SU-DHL-6 (cell line): ENCODE data around the gene FOXN3.

Experiments
- EZH2phosphoT487 ChIP-seq: fragments of 200-600 bp; sonication (generic), shearing (Covaris generic); conservative IDR thresholded peaks from 2 replicates; pipeline ENCODE4 v1.6.1; 2018; ENCODE audit warnings: mild to moderate bottlenecking, antibody characterized with exemption, low read length, moderate library complexity, mixed read lengths
- TF ChIP-seq, protein P1 (sequence below): fragments of 200-600 bp; sonication (generic); IDR thresholded peaks from one replicate; pipeline ENCODE4 v1.5.1; 2017; ENCODE audit warnings: antibody characterized with exemption, mild to moderate bottlenecking, low read length, moderate library complexity; ENCODE audit not compliant: insufficient read depth, poor library complexity, severe bottlenecking

DNA sequence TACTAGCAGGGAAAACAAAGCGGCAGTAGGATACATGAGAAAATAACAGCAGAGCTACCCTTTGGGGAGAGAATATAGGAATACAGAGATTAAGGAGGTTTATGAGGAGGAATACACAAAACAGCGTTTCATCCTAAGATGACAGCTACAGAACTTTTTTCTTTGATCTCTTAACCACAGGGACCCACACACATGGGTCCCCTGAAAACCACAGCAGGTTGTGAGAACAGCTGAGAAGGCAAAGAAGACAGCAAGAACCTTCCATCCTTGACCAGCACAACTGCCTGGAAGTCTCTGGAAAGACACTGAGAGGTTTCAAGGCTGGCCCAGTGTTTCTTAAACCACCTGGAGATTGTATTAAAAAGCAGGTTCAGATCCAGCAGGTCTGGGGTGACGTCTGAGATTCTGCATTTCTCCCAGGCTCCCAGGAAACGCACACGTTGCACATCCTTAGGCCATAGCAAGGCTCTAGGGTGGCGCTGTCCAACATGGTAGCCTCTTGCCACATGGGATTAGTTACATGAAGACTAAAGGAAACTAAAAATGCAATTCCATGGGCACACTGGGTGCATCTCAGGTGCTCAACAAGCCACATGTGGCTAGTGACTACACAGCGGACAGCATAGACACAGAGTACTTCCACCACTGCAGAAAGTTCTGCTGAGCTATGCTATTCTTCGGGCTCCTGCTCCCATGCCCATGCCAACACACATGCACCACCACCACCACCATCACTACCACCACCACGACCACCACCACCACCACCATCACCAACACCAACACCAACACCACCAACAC is 92.3 kb downstream of the FOXN3 start:
- TF ChIP-seq, protein P1, sequence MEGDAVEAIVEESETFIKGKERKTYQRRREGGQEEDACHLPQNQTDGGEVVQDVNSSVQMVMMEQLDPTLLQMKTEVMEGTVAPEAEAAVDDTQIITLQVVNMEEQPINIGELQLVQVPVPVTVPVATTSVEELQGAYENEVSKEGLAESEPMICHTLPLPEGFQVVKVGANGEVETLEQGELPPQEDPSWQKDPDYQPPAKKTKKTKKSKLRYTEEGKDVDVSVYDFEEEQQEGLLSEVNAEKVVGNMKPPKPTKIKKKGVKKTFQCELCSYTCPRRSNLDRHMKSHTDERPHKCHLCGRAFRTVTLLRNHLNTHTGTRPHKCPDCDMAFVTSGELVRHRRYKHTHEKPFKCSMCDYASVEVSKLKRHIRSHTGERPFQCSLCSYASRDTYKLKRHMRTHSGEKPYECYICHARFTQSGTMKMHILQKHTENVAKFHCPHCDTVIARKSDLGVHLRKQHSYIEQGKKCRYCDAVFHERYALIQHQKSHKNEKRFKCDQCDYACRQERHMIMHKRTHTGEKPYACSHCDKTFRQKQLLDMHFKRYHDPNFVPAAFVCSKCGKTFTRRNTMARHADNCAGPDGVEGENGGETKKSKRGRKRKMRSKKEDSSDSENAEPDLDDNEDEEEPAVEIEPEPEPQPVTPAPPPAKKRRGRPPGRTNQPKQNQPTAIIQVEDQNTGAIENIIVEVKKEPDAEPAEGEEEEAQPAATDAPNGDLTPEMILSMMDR = no peak
- TF ChIP-seq EZH2phosphoT487 = no peak
